UCSD-AML1 (cell line): ENCODE results near the gene IQSEC1.

Source experiments
- DNase-seq: peaks from one replicate; lab custom pipeline; 2025; ENCODE audit not compliant: unreplicated experiment; lab: John Stamatoyannopoulos, UW

The IQSEC1 gene

GRCh38 chr3:13085846-13086179, 12.6 kb upstream of the IQSEC1 start:
- DNase-seq = no peak

GRCh38 chr3:13085081-13085845, 12.0 kb upstream of the IQSEC1 start:
- DNase-seq = no peak

GRCh38 chr3:13083898-13084297, 10.7 kb upstream of the IQSEC1 start:
- DNase-seq = no peak

- no peak for DNase-seq
These were observed 10.0 kb upstream of the IQSEC1 start for GRCh38 chr3:13083254-13083653.

GRCh38 chr3:13082677-13083076, 9.4 kb upstream of the IQSEC1 start:
- DNase-seq = no peak

GRCh38 chr3:13081603-13082360, 8.6 kb upstream of the IQSEC1 start:
- no peak for DNase-seq

GRCh38 chr3:13080591-13080990, 7.4 kb upstream of the IQSEC1 start:
- no peak for DNase-seq

- DNase-seq = no peak
These were observed 6.8 kb upstream of the IQSEC1 start for GRCh38 chr3:13080026-13080425.

GRCh38 chr3:13079510-13079909, 6.3 kb upstream of the IQSEC1 start:
- DNase-seq = no peak

- no peak for DNase-seq
These were observed 5.8 kb upstream of the IQSEC1 start for GRCh38 chr3:13079051-13079450.

- DNase-seq = no peak
These were observed 5.1 kb upstream of the IQSEC1 start for GRCh38 chr3:13078163-13078905.

GRCh38 chr3:13077431-13078162, 4.4 kb upstream of the IQSEC1 start:
- DNase-seq = no peak

GRCh38 chr3:13075986-13076654, 2.9 kb upstream of the IQSEC1 start:
- no peak for DNase-seq

- no peak for DNase-seq
These were observed 2.1 kb upstream of the IQSEC1 start for GRCh38 chr3:13075318-13075717.

GRCh38 chr3:13074006-13074375, 762 bp upstream of the IQSEC1 start:
- DNase-seq = no peak

- DNase-seq = no peak
These were observed 466 bp downstream of the IQSEC1 start for GRCh38 chr3:13072600-13073325.

- no peak for DNase-seq
These were observed 1.0 kb downstream of the IQSEC1 start for GRCh38 chr3:13072239-13072599.

- no peak for DNase-seq
These were observed 1.5 kb downstream of the IQSEC1 start for GRCh38 chr3:13071695-13072094.

- DNase-seq = no peak
These were observed 2.7 kb downstream of the IQSEC1 start for GRCh38 chr3:13070391-13071070.

- DNase-seq = peak; percentile 55
These were observed 3.7 kb downstream of the IQSEC1 start for GRCh38 chr3:13069495-13069894.
